Measurements from ENCODE around the gene TAF9B.

TAF9B gene

DNA sequence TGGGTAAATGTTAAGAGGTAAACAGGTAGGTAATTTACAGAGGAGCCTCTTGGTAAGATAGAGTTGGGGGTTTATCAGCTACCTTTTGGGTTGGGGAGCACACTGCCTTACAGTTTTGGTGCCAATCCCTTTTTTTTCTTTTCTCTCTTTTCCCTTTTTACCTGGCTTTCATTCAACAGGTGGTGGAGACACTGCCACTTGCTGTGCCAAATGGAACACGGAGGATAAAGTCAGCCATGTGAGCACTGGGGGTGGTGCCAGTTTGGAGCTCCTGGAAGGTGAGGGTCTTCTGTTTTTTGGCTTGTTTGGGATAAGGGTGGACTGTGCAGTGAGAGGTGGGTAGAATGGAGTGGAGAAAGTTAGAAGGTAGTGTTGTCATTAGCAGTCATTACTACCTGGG lies 14.3 kb downstream of the TAF9B start:
- H2BK120ac ChIP-seq (ENCODE audit: low read depth, low read length), result no peak overlapping the region
- H3K23ac ChIP-seq (ENCODE audit: low read length in 2 of 2), result no peak overlapping the region
- no peak overlapping the region for H3K4ac ChIP-seq (ENCODE audit: low read depth in 1 of 2, low read length in 2 of 2)
- no peak overlapping the region for H3K14ac ChIP-seq (ENCODE audit: low read length in 2 of 2)
- peaks cover 3 to 88% of the 10 kb centered on the region in 2 experiments for H3K36me3 ChIP-seq (ENCODE audit: control insufficient read depth in 1 of 2, insufficient read depth in 2 of 2, low read depth in 1 of 2, low read length in 2 of 2)
- no peak overlapping the region for H3K4me2 ChIP-seq (ENCODE audit: low read length, poor library complexity, severe bottlenecking)
- H2BK5ac ChIP-seq (ENCODE audit: low read depth, low read length, poor library complexity, severe bottlenecking), result no peak overlapping the region
- H3K4me3 ChIP-seq (ENCODE audit: insufficient read depth in 1 of 2, low read depth in 1 of 2, low read length in 2 of 2), result no peak overlapping the region
- no peak overlapping the region for H3K27ac ChIP-seq (ENCODE audit: low read length, poor library complexity, severe bottlenecking)
- DNase-seq, result no peak
- 100% methylated on average over 1 of the region's 1 CpG for WGBS
- no peak overlapping the region for H4K91ac ChIP-seq (ENCODE audit: low read length)
- H2BK12ac ChIP-seq (ENCODE audit: low read length in 2 of 2), result no peak overlapping the region
- H3K4me1 ChIP-seq (ENCODE audit: control insufficient read depth, insufficient read depth, low read depth, low read length), result no peaks in the 10 kb centered on the region
- no peaks in the 10 kb centered on the region for H3K27me3 ChIP-seq (ENCODE audit: control insufficient read depth in 1 of 2, insufficient read depth in 1 of 2, low read length in 2 of 2)
- no peak overlapping the region for H2AK5ac ChIP-seq (ENCODE audit: low read length, severe bottlenecking)
- H3K18ac ChIP-seq (ENCODE audit: low read depth in 1 of 2, low read length in 2 of 2), result no peak overlapping the region
- no peaks in the 10 kb centered on the region for H3K79me1 ChIP-seq (replicated peaks; ENCODE audit: low read length, poor library complexity, severe bottlenecking)
- H3K9ac ChIP-seq (ENCODE audit: low read length), result no peak overlapping the region
- H2BK15ac ChIP-seq (ENCODE audit: low read depth, poor library complexity, severe bottlenecking), result no peak overlapping the region
- H3K9me3 ChIP-seq (ENCODE audit: control insufficient read depth, low read length), result no peaks in the 10 kb centered on the region
- no peak overlapping the region for H2AFZ ChIP-seq (ENCODE audit: low read depth, low read length)
- no peak overlapping the region for H4K8ac ChIP-seq (ENCODE audit: low read length)

DNA sequence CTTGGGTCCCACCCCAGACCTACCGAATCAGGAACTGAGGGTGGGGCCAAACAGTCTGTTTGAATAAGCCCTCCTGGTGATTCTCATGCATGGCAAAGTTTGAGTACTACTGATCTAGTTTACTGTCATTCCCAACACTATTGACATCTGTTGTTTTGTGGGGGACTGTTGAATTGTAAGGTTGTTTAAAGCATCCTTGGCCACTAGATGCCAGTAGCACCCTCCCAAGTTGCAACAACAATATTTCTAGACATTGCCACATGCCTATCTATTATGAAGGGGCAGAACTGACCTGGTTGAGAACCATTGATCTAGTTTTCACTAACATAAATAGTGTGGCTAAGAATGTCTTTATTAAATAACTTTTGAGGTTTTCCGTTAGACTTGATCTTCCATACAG lies 15.1 kb downstream of the TAF9B start:
- H2AK5ac ChIP-seq (ENCODE audit: low read length, severe bottlenecking), result no peak overlapping the region
- WGBS, result 100% methylated on average over 2 of the region's 2 CpGs
- H3K9me3 ChIP-seq (ENCODE audit: control insufficient read depth, low read length), result no peaks in the 10 kb centered on the region
- H3K27me3 ChIP-seq (ENCODE audit: control insufficient read depth in 1 of 2, insufficient read depth in 1 of 2, low read length in 2 of 2), result no peaks in the 10 kb centered on the region
- DNase-seq, result no peak
- H2BK5ac ChIP-seq (ENCODE audit: low read depth, low read length, poor library complexity, severe bottlenecking), result no peak overlapping the region
- H4K8ac ChIP-seq (ENCODE audit: low read length), result no peak overlapping the region
- H4K91ac ChIP-seq (ENCODE audit: low read length), result no peak overlapping the region
- H3K18ac ChIP-seq (ENCODE audit: low read depth in 1 of 2, low read length in 2 of 2), result no peak overlapping the region
- H2AFZ ChIP-seq (ENCODE audit: low read depth, low read length), result no peak overlapping the region
- H2BK120ac ChIP-seq (ENCODE audit: low read depth, low read length), result no peak overlapping the region
- H3K9ac ChIP-seq (ENCODE audit: low read length), result no peak overlapping the region
- no peak overlapping the region for H3K4me2 ChIP-seq (ENCODE audit: low read length, poor library complexity, severe bottlenecking)
- H3K79me1 ChIP-seq (replicated peaks; ENCODE audit: low read length, poor library complexity, severe bottlenecking), result no peaks in the 10 kb centered on the region
- H3K14ac ChIP-seq (ENCODE audit: low read length in 2 of 2), result no peak overlapping the region
- H3K4ac ChIP-seq (ENCODE audit: low read depth in 1 of 2, low read length in 2 of 2), result no peak overlapping the region
- peaks cover 6 to 88% of the 10 kb centered on the region in 2 experiments for H3K36me3 ChIP-seq (ENCODE audit: control insufficient read depth in 1 of 2, insufficient read depth in 2 of 2, low read depth in 1 of 2, low read length in 2 of 2)
- no peak overlapping the region for H3K4me3 ChIP-seq (ENCODE audit: insufficient read depth in 1 of 2, low read depth in 1 of 2, low read length in 2 of 2)
- no peak overlapping the region for H3K27ac ChIP-seq (ENCODE audit: low read length, poor library complexity, severe bottlenecking)
- no peak overlapping the region for H2BK15ac ChIP-seq (ENCODE audit: low read depth, poor library complexity, severe bottlenecking)
- H3K4me1 ChIP-seq (ENCODE audit: control insufficient read depth, insufficient read depth, low read depth, low read length), result no peaks in the 10 kb centered on the region
- no peak overlapping the region for H3K23ac ChIP-seq (ENCODE audit: low read length in 2 of 2)
- no peak overlapping the region for H2BK12ac ChIP-seq (ENCODE audit: low read length in 2 of 2)

- Histone ChIP-seq H3K23ac (ENCODE audit: low read length in 2 of 2) (no peak overlapping the region), H3K4me2 (ENCODE audit: low read length, poor library complexity, severe bottlenecking) (no peak overlapping the region), H2AK5ac (ENCODE audit: low read length, severe bottlenecking) (no peak overlapping the region), H2BK120ac (ENCODE audit: low read depth, low read length) (no peak overlapping the region), H4K91ac (ENCODE audit: low read length) (no peak overlapping the region), H2BK12ac (ENCODE audit: low read length in 2 of 2) (no peak overlapping the region), H3K79me1 (replicated peaks; ENCODE audit: low read length, poor library complexity, severe bottlenecking) (no peaks in the 10 kb centered on the region), H2BK5ac (ENCODE audit: low read depth, low read length, poor library complexity, severe bottlenecking) (no peak overlapping the region), H4K8ac (ENCODE audit: low read length) (no peak overlapping the region), H3K9ac (ENCODE audit: low read length) (no peak overlapping the region), H3K9me3 (ENCODE audit: control insufficient read depth, low read length) (no peaks in the 10 kb centered on the region), H3K4ac (ENCODE audit: low read depth in 1 of 2, low read length in 2 of 2) (no peak overlapping the region), H3K14ac (ENCODE audit: low read length in 2 of 2) (no peak overlapping the region), H3K18ac (ENCODE audit: low read depth in 1 of 2, low read length in 2 of 2) (no peak overlapping the region), H3K4me3 (ENCODE audit: insufficient read depth in 1 of 2, low read depth in 1 of 2, low read length in 2 of 2) (no peak overlapping the region), H3K27ac (ENCODE audit: low read length, poor library complexity, severe bottlenecking) (no peak overlapping the region), H2BK15ac (ENCODE audit: low read depth, poor library complexity, severe bottlenecking) (no peak overlapping the region), H3K27me3 (ENCODE audit: control insufficient read depth in 1 of 2, insufficient read depth in 1 of 2, low read length in 2 of 2) (no peaks in the 10 kb centered on the region), H3K36me3 (ENCODE audit: control insufficient read depth in 1 of 2, insufficient read depth in 2 of 2, low read depth in 1 of 2, low read length in 2 of 2) (peaks cover 13 to 90% of the 10 kb centered on the region in 2 experiments), H2AFZ (ENCODE audit: low read depth, low read length) (no peak overlapping the region), H3K4me1 (ENCODE audit: control insufficient read depth, insufficient read depth, low read depth, low read length) (no peaks in the 10 kb centered on the region)
- no peak for DNase-seq
Measured at GRCh38 chrX:78123190-78123589, 16.3 kb downstream of the TAF9B start.

DNA sequence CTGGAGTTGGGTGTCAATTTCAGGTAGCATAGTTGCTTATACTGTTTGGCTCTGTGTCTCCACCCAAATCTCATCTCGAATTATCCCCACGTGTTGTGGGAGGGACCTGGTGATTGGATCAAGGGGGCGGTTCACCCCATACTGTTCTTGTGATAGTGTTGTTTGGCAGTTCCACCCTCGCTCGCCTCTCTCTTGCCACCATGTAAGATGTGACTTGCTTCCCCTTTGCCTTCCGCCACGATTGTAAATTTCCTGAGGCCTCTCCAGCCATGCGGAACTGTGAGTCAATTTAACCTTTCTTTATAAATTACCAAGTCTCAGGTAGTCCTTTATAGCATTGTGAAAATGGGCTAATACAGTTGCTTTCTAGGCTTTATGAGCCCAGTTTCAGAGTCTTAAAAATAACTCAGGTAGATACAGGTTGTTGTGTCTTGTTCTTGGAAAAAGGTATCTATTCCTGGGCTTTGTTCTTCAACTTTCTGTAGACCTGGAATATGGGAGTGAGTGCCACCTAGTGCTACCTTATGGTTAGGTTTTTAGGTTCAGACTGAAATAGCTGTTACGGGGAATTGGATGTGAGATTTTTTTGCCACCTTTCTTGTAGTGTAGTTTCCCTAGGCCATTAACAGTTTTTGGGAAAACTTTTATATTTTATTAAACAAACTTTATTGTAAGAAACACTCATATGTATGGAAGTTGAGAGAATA lies 19.8 kb downstream of the TAF9B start:
- no peak overlapping the region for H3K27ac ChIP-seq (ENCODE audit: low read length, poor library complexity, severe bottlenecking)
- no peaks in the 10 kb centered on the region for H3K9me3 ChIP-seq (ENCODE audit: control insufficient read depth, low read length)
- WGBS, result 79% methylated on average over 4 of the region's 9 CpGs
- DNase-seq, result no peak
- H3K4me3 ChIP-seq (ENCODE audit: insufficient read depth in 1 of 2, low read depth in 1 of 2, low read length in 2 of 2), result no peak overlapping the region
- H2BK15ac ChIP-seq (ENCODE audit: low read depth, poor library complexity, severe bottlenecking), result no peak overlapping the region
- no peak overlapping the region for H3K4ac ChIP-seq (ENCODE audit: low read depth in 1 of 2, low read length in 2 of 2)
- no peak overlapping the region for H4K8ac ChIP-seq (ENCODE audit: low read length)
- no peaks in the 10 kb centered on the region for H3K27me3 ChIP-seq (ENCODE audit: control insufficient read depth in 1 of 2, insufficient read depth in 1 of 2, low read length in 2 of 2)
- no peak overlapping the region for H3K14ac ChIP-seq (ENCODE audit: low read length in 2 of 2)
- peaks cover 19 to 90% of the 10 kb centered on the region in 2 experiments for H3K36me3 ChIP-seq (ENCODE audit: control insufficient read depth in 1 of 2, insufficient read depth in 2 of 2, low read depth in 1 of 2, low read length in 2 of 2)
- no peak overlapping the region for H2AFZ ChIP-seq (ENCODE audit: low read depth, low read length)
- H3K23ac ChIP-seq (ENCODE audit: low read length in 2 of 2), result no peak overlapping the region
- H2BK12ac ChIP-seq (ENCODE audit: low read length in 2 of 2), result no peak overlapping the region
- H2BK5ac ChIP-seq (ENCODE audit: low read depth, low read length, poor library complexity, severe bottlenecking), result no peak overlapping the region
- no peak overlapping the region for H2AK5ac ChIP-seq (ENCODE audit: low read length, severe bottlenecking)
- no peak overlapping the region for H3K18ac ChIP-seq (ENCODE audit: low read depth in 1 of 2, low read length in 2 of 2)
- no peak overlapping the region for H2BK120ac ChIP-seq (ENCODE audit: low read depth, low read length)
- no peak overlapping the region for H3K4me2 ChIP-seq (ENCODE audit: low read length, poor library complexity, severe bottlenecking)
- H4K91ac ChIP-seq (ENCODE audit: low read length), result no peak overlapping the region
- no peaks in the 10 kb centered on the region for H3K79me1 ChIP-seq (replicated peaks; ENCODE audit: low read length, poor library complexity, severe bottlenecking)
- no peak overlapping the region for H3K9ac ChIP-seq (ENCODE audit: low read length)
- H3K4me1 ChIP-seq (ENCODE audit: control insufficient read depth, insufficient read depth, low read depth, low read length), result no peaks in the 10 kb centered on the region

All from mesenchymal stem cell (in vitro differentiated cells and primary cell).